CD4-positive, alpha-beta T cell treated with Interleukin-4 for 4 hours (primary cell): ENCODE results near the gene FOXL3.

Experiments used
- DNase-seq: peaks from one replicate; pipeline ENCODE4 v3.0.0-alpha.2; 2020

Gene FOXL3

DNA sequence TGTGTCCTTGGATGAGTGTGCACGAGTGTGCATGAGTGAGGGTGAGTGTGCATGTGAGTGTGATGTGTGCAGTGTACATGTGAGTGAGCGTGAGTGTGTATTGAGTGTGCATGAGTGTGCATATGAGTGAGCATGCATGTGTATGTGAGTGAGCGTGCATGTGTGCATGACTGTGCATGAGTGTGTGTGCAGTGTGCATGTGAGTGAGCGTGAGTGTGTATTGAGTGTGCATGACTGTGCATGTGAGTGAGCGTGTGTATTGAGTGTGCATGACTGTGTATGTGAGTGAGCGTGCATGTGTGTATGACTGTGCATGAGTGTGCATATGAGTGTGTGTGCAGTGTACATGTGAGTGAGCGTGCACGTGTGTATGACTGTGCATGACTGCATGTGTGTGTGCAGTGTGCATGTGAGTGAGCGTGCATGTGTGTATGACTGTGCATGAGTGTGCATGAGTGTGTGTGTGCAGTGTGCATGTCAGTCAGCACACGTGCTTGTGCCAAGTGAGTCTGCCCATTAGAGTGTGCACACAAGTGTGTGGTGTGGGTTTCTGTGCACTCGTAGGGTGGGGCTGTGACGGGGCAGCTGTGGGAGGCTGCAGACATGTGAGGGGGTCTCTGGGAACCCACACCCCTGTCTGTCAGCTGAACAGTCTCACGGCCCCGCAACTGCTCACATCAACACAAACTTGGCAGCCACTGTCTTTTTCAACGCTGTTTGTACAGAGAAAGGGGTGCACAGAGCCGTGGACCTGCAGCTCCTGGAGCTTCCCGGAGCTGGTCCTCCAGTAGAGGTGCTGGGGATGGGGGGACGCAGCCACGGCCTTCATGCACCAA lies 14.8 kb downstream of the FOXL3 start:
- no peak for DNase-seq

DNA sequence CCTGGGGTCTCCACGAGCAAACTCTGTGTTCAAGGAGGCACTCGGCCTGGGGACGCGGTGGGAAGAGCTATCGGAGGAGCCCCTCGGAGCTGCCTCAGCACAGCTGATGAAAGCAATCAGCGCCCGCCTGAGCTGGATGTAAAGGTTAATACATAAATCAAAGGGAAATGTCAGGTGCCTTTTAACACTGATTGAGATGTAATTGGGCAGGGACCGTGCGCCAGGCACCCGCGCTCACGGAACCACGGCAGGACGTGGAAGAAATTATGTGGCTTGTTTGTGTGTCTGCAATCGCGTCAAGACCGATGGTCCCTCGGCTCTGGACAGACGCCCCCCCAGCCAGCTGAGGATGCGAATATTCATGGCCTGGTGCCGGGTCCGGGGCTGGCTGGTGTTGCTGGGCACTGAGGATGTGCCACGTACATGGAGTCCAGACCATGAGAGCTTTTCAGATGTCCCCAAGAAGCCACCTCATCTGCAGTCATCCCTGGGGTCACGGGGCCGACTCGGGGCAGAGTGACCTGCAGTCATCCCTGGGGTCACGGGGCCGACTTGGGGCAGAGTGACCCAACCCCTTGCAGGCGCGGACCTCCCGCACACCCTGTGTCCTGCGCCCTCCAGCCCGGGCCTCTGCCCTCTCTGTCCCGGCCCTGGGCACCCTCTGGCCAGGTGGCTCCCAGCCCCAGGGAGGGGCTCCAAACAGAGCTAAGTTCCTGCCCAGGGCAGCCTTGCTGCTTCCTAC lies 15.6 kb downstream of the FOXL3 start:
- DNase-seq: no peak

- no peak for DNase-seq
Observed at GRCh38 chr7:307970-308369, 18.0 kb downstream of the FOXL3 start.

- no peak for DNase-seq
Observed at GRCh38 chr7:309586-310228, 19.7 kb downstream of the FOXL3 start.

- no peak for DNase-seq
Observed at GRCh38 chr7:311131-311680, 21.2 kb downstream of the FOXL3 start.

- DNase-seq: no peak
Observed at GRCh38 chr7:311796-312195, 21.8 kb downstream of the FOXL3 start.

DNA sequence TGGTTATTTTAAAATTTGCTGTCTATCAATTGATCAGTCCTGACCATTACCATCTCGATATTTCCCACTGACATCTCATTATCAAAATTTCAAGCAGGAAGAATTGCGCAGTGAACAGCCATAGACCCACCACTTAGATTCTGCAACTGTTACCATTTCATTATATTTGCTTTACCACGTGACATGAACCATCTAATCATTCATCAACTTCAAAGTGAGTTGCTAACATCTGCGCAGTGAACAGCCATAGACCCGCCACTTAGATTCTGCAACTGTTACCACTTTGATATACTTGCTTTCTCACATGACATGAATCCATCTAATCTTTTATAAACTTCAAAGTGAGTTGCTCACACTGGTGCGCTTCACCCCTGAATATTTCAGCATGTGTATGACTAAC lies 22.5 kb downstream of the FOXL3 start:
- no peak for DNase-seq

- DNase-seq: no peak
Observed at GRCh38 chr7:314853-315252, 24.9 kb downstream of the FOXL3 start.

GRCh38 chr7:315516-316265 lies 25.7 kb downstream of the FOXL3 start:
- no peak for DNase-seq

DNA sequence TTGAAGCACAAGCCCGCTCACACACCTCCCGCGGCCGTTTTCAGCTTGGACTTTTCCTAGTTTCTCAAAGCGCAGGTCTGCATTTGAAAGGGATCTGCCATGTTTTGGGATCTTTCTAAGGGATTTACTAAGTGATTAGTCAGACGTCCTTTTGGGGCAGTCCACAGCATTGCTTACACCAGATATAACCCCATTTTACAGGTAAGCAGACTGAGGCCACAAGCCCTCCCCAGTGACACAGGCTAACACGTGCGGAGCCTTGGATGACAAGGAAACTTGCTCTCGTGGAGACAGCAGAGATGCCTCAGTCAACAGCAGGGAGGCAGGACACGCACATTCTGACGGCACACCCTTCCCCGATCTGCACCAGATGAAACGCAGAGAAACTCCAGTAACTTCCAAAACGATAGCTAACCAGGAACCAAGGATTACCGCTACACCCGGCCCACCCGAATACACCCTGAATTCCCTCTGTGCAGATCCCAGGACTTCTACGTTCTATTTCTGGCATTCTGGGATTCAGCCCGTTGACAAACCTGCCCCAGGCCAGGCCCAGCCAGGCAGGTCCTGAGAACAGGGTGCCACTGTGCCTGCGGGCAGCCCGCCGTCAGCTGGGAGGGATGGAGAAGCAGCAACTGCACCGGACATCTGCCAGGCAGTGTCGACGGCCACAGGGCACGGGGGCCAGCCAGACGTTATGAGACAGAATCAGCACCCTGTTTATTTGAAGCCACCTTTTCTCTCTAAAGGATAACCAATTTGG lies 27.9 kb downstream of the FOXL3 start:
- DNase-seq: no peak

GRCh38 chr7:318476-318875 lies 28.5 kb downstream of the FOXL3 start:
- no peak for DNase-seq

GRCh38 chr7:318878-319661 lies 29.1 kb downstream of the FOXL3 start:
- no peak for DNase-seq

DNA sequence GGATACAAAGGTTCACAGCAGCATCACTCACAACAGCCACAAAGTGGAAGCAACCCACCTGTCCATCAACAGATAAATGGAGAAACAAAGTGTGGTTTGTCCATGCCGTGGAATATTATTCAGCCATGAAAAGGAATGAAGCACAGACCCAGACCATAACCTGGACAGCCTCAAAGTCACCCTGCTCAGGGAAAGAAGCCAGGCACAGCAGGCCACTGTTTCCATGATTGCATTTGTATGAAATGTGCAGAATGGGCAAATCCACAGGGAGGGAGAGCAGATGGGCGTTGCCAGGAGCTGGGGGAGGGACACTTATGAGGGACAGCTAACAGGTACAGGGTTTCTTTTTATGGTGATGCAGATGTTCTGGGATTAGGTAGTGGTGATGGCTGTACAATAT lies 30.3 kb downstream of the FOXL3 start:
- no peak for DNase-seq

DNA sequence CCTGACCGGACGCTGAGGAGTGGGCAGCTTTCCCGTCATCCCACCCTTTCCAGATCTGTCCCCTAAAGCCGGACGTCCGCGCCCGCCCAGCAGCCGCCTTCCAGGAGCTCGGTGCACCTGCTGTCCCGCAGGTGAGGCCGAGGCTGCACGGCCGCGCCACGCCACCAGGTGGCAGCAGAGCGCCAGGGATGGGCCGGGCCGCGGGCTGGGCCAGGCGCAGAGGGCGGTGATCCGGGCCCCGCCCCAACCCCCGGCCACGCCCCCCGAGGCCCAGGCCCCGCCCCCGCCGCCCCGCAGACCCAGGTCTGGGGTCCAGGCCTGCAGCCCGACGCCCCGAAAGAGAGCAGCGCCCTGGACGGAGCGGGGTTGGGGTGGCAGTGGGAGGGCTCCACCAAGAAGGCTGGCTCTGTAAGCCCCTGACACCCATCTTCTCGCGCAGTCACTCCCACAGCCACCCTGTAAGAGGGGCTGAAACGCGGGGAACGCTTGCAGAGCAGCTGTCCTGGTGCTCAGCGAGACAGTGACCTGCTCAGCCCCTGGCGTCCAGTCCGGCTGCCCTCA lies 32.2 kb downstream of the FOXL3 start:
- DNase-seq: peak; percentile 61

DNA sequence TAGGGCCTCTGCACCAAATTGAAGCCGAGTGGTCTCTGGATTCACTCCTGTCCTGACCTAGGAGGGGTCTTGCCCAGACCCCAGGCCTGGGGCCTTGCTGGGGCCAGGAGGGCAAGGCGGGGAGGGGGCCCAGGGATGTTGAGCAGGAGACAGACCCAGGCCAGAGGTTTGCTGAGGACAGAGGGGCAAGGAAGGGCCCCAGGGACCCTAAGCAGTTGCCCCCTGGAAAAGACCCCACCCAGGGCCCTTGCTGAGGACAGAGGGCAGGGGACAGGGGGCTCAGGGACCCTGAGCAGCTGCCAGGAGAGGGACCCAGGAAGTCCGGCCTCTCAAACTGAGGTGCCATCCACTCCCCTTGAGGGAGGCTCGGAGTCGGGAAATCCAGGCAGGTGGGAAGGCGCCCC lies 32.7 kb downstream of the FOXL3 start:
- DNase-seq: no peak

DNA sequence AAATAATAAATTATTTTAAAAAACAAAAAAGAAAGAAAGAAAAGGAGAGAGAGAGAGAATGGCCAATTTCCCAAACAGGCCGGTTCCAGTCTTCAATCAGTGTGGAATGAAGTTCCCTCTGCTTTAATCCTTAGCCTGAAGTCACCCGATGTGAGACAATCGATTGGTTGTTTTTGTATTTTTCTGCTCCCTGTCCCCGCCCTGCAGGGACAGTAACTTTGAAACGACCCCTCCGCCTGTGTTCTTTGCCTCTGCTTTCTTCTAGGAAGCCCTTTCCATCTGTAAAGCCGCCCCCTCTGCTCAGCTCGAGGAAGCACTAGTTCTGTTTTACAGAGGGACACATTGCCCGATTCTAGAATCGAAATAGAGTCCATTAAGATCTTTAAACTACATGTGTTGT lies 33.4 kb downstream of the FOXL3 start:
- DNase-seq: no peak

- no peak for DNase-seq
Observed at GRCh38 chr7:324011-324410, 34.0 kb downstream of the FOXL3 start.

DNA sequence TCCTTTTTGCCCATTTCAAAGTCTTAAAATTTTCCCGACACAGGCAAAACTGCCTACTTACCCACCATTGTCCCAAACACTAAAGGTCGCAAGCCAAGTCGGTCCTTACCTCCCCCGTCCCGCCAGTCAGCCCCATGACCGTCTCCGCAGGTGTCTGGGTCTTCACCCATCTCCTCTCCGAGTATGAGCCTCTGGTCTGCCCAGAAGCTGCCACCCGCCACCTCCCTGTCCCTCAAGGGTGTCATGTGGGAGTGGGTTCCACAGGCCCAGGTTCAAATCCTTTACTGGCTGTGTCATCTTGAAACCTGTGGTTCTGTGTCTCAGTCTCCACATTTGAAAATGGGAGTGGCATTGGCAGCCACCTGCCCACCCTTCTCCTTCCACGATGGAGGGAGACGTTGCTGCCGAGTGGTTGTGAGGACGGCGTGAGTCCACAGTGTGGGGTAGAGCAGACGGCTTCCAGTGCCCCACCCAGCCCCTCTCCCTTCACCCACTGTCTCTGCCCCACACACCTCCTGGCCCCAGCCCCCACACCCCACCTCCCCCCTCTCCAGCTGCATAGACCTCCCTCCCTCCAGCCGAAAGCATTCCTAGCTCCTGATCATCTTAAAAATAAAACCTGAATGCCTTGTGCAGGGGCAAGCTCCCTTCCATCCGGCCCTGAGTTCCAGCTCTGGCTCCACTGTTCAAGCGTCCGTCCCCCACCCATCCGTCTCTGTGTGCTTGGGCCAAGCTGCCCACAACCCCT lies 35.3 kb downstream of the FOXL3 start:
- no peak for DNase-seq

- no peak for DNase-seq
Observed at GRCh38 chr7:325811-326210, 35.8 kb downstream of the FOXL3 start.

DNA sequence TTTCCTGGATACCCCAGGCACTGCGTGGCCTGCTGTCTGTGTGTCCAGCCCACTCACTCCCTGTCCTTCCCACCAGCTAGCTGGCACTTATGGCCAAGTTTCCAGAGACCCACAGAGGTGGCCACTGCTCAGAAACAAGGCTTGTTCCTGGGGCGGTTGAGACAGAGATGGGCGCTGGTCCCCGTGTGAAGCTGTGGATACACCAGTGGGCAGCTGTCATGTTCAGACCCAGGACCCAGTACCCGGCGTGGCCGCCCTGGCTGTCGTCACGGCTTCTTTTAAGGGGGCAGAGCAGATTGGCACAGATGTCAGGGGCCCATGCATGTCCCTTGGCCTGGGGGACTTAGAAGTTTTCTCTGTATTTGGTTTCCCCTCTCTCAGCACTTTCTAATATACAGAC lies 36.3 kb downstream of the FOXL3 start:
- no peak for DNase-seq
